ENCODE measurements around the gene SDSL.

The SDSL gene

DNA sequence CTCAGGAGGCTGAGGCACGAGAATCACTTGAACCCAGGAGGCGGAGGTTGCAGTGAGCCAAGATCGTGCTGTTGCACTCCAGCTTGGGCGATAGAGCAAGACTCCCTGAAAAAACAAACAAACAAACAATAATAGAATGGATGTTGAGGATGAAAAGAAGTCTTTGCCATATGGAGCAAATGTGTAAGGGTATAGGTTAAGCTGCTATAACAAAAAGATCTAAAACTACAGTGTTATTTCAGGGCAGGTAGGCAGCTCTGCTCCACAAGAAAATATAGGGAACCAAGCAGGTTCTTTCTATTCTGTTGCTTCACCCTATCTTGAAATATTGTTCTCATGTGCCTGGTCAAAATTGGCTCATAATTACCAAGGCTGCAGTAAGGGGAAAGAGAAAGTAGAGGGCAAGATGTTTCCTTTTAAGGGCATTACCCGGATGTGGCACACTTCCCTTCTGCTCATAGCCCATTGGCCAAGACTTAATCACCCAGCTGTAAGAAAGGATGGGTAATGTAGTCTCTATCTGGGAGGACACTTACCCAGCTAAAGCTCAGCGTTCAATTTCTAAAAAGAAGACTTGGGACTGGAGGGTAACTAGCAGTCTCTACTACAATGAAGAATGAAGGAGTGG lies 23.5 kb downstream of the SDSL start:
- TF ChIP-seq POLR2AphosphoS5 (IDR thresholded peaks at IDR 0.05; ENCODE audit: low read depth, low read length) (no peak), SIN3A (IDR thresholded peaks at IDR 0.05; ENCODE audit: borderline replicate concordance, insufficient read depth, low read length) (no peak)

DNA sequence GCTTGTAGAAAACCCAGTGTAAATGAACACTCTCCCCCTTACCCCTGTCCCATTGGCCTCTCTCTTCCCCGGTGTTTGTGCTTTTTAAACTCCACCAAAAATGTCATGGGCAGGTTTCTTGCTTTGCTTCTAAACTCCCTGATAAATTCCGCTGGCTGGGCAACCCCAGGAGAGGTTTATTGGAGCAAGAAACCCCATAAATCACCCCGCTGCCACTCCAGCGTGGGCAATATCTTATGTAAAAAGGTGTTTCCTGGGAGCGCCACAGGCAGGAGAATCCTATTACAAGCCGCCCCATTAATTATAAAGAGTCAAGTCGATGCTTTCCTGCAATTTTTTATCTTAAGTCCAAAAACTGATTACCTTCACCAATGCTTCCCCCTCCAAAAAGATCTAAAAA lies 26.7 kb downstream of the SDSL start:
- TF ChIP-seq, protein P1, sequence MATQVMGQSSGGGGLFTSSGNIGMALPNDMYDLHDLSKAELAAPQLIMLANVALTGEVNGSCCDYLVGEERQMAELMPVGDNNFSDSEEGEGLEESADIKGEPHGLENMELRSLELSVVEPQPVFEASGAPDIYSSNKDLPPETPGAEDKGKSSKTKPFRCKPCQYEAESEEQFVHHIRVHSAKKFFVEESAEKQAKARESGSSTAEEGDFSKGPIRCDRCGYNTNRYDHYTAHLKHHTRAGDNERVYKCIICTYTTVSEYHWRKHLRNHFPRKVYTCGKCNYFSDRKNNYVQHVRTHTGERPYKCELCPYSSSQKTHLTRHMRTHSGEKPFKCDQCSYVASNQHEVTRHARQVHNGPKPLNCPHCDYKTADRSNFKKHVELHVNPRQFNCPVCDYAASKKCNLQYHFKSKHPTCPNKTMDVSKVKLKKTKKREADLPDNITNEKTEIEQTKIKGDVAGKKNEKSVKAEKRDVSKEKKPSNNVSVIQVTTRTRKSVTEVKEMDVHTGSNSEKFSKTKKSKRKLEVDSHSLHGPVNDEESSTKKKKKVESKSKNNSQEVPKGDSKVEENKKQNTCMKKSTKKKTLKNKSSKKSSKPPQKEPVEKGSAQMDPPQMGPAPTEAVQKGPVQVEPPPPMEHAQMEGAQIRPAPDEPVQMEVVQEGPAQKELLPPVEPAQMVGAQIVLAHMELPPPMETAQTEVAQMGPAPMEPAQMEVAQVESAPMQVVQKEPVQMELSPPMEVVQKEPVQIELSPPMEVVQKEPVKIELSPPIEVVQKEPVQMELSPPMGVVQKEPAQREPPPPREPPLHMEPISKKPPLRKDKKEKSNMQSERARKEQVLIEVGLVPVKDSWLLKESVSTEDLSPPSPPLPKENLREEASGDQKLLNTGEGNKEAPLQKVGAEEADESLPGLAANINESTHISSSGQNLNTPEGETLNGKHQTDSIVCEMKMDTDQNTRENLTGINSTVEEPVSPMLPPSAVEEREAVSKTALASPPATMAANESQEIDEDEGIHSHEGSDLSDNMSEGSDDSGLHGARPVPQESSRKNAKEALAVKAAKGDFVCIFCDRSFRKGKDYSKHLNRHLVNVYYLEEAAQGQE (IDR thresholded peaks at IDR 0.05; ENCODE audit: insufficient read depth in 1 of 2, low read depth in 2 of 2, low read length in 2 of 2): no peak
- TF ChIP-seq FOXP2 (optimal IDR thresholded peaks at IDR 0.05; ENCODE audit: borderline replicate concordance, extremely low read depth, extremely low read length, insufficient read depth) (no peak), POLR2AphosphoS5 (IDR thresholded peaks at IDR 0.05; ENCODE audit: low read depth, low read length) (no peak), SIN3A (IDR thresholded peaks at IDR 0.05; ENCODE audit: borderline replicate concordance, insufficient read depth, low read length) (no peak), TAF1 (IDR thresholded peaks at IDR 0.05; ENCODE audit: borderline replicate concordance, insufficient read depth, low read length) (no peak)

DNA sequence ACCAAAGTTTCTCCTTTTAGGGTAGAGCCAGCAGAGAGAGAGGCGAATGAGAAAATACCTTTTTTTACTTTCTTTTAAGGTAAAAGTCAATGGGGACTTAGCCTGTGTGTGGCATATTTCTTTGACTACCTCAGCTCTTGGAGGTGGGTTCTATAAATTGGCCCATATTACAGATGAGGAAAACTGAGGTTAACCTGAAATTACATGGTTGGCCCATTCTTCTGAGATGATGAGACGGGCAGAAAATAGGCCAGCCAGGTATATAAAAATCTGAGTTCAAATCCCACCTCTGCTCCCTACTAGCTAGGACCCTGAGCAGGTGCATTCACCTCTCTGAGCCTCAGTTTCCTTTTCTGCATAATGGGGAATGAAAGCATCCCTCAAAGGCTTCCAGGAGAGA lies 27.1 kb downstream of the SDSL start:
- TF ChIP-seq FOXP2 (optimal IDR thresholded peaks at IDR 0.05; ENCODE audit: borderline replicate concordance, extremely low read depth, extremely low read length, insufficient read depth) (no peak), TAF1 (IDR thresholded peaks at IDR 0.05; ENCODE audit: borderline replicate concordance, insufficient read depth, low read length) (no peak), POLR2AphosphoS5 (IDR thresholded peaks at IDR 0.05; ENCODE audit: low read depth, low read length) (no peak), SIN3A (IDR thresholded peaks at IDR 0.05; ENCODE audit: borderline replicate concordance, insufficient read depth, low read length) (no peak)
- TF ChIP-seq, protein P1 (IDR thresholded peaks at IDR 0.05; ENCODE audit: insufficient read depth in 1 of 2, low read depth in 2 of 2, low read length in 2 of 2): no peak

DNA sequence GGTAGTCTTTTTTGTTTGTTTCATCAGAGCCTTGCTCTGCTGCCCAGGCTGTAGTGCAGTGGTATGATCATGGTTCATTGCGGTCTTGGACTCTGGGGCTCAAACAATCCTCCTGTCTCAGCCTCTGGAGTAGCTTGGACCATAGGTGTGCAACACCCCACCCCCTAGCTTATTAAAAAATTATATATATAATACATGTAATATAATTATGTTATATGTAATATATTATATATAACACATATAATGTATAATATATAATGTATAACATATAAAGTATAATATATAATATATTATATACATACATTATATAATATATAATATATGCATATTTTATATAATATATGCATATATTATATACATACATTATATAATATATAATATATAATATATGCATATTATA lies 27.7 kb downstream of the SDSL start:
- TF ChIP-seq SIN3A (IDR thresholded peaks at IDR 0.05; ENCODE audit: borderline replicate concordance, insufficient read depth, low read length) (no peak), TAF1 (IDR thresholded peaks at IDR 0.05; ENCODE audit: borderline replicate concordance, insufficient read depth, low read length) (no peak), POLR2AphosphoS5 (IDR thresholded peaks at IDR 0.05; ENCODE audit: low read depth, low read length) (no peak), FOXP2 (optimal IDR thresholded peaks at IDR 0.05; ENCODE audit: borderline replicate concordance, extremely low read depth, extremely low read length, insufficient read depth) (no peak)
- TF ChIP-seq, protein P1 (IDR thresholded peaks at IDR 0.05; ENCODE audit: insufficient read depth in 1 of 2, low read depth in 2 of 2, low read length in 2 of 2): no peak

DNA sequence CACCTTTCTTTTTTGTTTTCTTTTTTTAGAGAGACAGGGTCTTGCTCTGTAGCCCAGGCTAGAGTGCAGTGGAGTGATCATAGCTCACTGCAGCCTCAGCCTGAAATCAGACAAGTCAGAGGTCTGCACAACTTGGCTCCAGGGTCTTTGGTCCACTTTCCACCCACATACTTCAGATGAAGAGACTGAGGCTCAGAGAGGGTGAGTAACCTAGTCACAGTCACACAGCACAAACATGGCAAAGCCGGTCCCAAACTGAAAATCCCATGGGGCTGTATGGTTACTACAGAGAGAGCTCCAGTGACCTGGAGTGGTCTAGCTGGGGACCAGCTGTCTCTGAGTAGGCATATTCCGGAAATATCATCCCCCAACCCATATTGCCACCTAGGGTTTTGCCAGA lies 30.3 kb downstream of the SDSL start:
- TF ChIP-seq, protein P1 (IDR thresholded peaks at IDR 0.05; ENCODE audit: insufficient read depth in 1 of 2, low read depth in 2 of 2, low read length in 2 of 2): no peak
- no peak for TF ChIP-seq TAF1 (IDR thresholded peaks at IDR 0.05; ENCODE audit: borderline replicate concordance, insufficient read depth, low read length)
- TF ChIP-seq POLR2AphosphoS5 (IDR thresholded peaks at IDR 0.05; ENCODE audit: low read depth, low read length): no peak
- TF ChIP-seq SIN3A (IDR thresholded peaks at IDR 0.05; ENCODE audit: borderline replicate concordance, insufficient read depth, low read length): no peak
- TF ChIP-seq FOXP2 (optimal IDR thresholded peaks at IDR 0.05; ENCODE audit: borderline replicate concordance, extremely low read depth, extremely low read length, insufficient read depth): no peak
